B cell (primary cell): ENCODE results near the gene NAV2.

Source experiments
- CTCF ChIP-seq: fragments of 200-600 bp; IDR thresholded peaks from one replicate; pipeline ENCODE4 v1.8.0; 2022; ENCODE audit warnings: antibody characterized with exemption, mild to moderate bottlenecking
- EZH2 ChIP-seq: IDR thresholded peaks from 2 replicates; pipeline ENCODE4 v1.6.1; 2012; ENCODE audit warnings: borderline replicate concordance, low read depth, mild to moderate bottlenecking, moderate library complexity, low read length; ENCODE audit not compliant: insufficient read depth, poor library complexity, severe bottlenecking

GRCh38 chr11:19722702-19723101 lies 10.1 kb downstream of the NAV2 start:
- TF ChIP-seq CTCF (no peak), EZH2 (no peak)
